Keratinocyte (primary cell): ENCODE data around the gene RPS29.

Source experiments
- EZH2 ChIP-seq: IDR thresholded peaks from one replicate; pipeline ENCODE4 v1.6.1; 2012; ENCODE audit warnings: inconsistent platforms, mild to moderate bottlenecking, low read length, moderate library complexity
- TF ChIP-seq, protein P1 (sequence below), 3 experiments: IDR thresholded peaks in 1 of 3; conservative IDR thresholded peaks in 1 of 3; optimal IDR thresholded peaks in 1 of 3; 2 replicates in 2 of 3; 3 replicates in 1 of 3; pipeline versions ENCODE3 to v1.5.1; 2011; ENCODE audit warnings: low read length in 3 of 3, mild to moderate bottlenecking in 3 of 3, moderate library complexity in 2 of 3, control low read depth in 1 of 3, inconsistent platforms in 1 of 3; ENCODE audit not compliant: insufficient read depth in 2 of 3; ENCODE audit errors: extremely low read depth in 1 of 3

DNA sequence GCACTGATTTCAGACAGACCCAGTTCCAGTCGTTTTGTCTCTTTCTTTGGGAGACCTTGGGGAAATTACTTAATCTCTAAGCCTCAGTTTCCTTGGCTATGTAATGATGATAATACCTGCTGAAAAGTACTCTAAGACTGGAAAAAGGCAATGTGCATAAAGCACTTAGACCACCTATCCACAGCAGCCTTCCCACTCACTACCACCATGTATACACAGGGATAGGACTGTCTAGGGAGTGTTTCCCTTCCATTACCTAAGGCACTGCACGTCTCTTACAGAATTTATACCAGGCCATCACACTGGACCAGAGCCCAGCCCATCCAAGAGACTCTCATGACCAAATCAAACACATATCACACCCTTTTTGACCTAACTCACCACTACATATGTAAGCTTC is 6.3 kb downstream of the RPS29 start:
- TF ChIP-seq, protein P1, sequence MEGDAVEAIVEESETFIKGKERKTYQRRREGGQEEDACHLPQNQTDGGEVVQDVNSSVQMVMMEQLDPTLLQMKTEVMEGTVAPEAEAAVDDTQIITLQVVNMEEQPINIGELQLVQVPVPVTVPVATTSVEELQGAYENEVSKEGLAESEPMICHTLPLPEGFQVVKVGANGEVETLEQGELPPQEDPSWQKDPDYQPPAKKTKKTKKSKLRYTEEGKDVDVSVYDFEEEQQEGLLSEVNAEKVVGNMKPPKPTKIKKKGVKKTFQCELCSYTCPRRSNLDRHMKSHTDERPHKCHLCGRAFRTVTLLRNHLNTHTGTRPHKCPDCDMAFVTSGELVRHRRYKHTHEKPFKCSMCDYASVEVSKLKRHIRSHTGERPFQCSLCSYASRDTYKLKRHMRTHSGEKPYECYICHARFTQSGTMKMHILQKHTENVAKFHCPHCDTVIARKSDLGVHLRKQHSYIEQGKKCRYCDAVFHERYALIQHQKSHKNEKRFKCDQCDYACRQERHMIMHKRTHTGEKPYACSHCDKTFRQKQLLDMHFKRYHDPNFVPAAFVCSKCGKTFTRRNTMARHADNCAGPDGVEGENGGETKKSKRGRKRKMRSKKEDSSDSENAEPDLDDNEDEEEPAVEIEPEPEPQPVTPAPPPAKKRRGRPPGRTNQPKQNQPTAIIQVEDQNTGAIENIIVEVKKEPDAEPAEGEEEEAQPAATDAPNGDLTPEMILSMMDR (optimal IDR thresholded peaks at IDR 0.05 in 1 of 3, IDR thresholded peaks at IDR 0.05 in 1 of 3, conservative IDR thresholded peaks at IDR 0.05 in 1 of 3; ENCODE audit: extremely low read depth in 1 of 3, insufficient read depth in 2 of 3, low read length in 3 of 3), result no peak
- TF ChIP-seq EZH2, result no peak
